Fibroblast of the aortic adventitia (primary cell): ENCODE measurements around the gene ADTRP. TPM values are rescaled to one million over a fixed set of nuclear protein-coding genes. Genes with fewer than 3 reads are reported as not detected.
A peak's percentile ranks its signal among the peaks of the same experiment; 100 is the strongest.

ENCODE experiments used
- DNase-seq: peaks from one replicate; pipeline ENCODE4 v3.0.0-alpha.2; 2010; ENCODE audit warnings: low read depth
- H3K4me3 ChIP-seq: 2 replicates; pipeline ENCODE4 v1.5.1; 2011; ENCODE audit warnings: low read depth, mild to moderate bottlenecking, control low read depth, low read length, moderate library complexity
- total RNA-seq: library from RNA; depleted of rRNA; stranded (reverse); fragments of >200 nt; gene quantifications from 2 replicates; pipeline ENCODE4 v1.2.3, GENCODE V29; 2012; ENCODE audit warnings: low replicate concordance
- TF ChIP-seq, protein P1 (sequence below): IDR thresholded peaks from 2 replicates; pipeline ENCODE4 v1.5.1; 2011; ENCODE audit warnings: mild to moderate bottlenecking, low read length, control low read depth, inconsistent platforms; ENCODE audit not compliant: insufficient read depth

The ADTRP gene
- total RNA-seq, 1 donor = 10.9 TPM

DNA sequence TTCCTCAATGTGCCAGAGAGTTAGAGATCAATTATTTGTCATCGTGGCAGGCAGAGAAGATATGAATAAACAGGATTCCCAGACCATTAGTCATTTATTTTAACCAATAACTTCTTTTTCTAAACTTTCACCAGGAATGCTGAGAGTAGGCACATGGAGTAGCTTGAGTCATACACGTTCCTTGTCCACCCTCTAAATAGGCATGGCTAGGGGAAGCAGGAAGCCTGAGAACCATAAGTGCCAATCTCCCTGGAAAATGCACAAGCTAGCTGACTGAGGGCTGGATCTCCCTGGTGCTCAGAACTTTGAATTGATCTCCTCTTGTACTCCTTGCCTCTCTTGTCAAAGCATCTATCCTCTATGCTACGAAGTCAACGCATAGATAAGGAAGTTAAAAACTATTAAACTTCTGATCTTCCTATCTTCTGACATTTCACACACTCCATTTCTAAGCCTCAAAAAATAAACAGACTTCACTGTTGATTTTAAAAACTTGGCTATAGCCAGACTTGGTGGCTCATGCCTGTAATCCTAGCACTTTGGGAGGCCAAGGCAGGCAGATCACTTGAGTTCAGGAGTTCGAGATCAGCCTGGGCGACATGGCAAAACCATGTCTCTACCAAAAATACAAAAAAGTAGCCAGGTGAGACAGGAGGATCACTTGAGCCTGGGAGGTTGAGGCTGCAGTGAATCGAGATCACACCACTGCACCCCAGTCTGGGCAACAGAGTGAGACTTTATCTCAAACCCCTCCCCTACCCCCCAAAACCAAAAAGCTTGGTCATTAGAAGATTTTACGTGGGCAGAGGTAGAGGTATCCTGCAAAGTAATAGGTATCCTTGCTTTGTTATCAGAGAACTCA lies 11.8 kb downstream of the ADTRP start:
- peak; percentile 98 for DNase-seq
- TF ChIP-seq, protein P1, sequence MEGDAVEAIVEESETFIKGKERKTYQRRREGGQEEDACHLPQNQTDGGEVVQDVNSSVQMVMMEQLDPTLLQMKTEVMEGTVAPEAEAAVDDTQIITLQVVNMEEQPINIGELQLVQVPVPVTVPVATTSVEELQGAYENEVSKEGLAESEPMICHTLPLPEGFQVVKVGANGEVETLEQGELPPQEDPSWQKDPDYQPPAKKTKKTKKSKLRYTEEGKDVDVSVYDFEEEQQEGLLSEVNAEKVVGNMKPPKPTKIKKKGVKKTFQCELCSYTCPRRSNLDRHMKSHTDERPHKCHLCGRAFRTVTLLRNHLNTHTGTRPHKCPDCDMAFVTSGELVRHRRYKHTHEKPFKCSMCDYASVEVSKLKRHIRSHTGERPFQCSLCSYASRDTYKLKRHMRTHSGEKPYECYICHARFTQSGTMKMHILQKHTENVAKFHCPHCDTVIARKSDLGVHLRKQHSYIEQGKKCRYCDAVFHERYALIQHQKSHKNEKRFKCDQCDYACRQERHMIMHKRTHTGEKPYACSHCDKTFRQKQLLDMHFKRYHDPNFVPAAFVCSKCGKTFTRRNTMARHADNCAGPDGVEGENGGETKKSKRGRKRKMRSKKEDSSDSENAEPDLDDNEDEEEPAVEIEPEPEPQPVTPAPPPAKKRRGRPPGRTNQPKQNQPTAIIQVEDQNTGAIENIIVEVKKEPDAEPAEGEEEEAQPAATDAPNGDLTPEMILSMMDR = no peak
- no peak overlapping the region for H3K4me3 ChIP-seq

DNA sequence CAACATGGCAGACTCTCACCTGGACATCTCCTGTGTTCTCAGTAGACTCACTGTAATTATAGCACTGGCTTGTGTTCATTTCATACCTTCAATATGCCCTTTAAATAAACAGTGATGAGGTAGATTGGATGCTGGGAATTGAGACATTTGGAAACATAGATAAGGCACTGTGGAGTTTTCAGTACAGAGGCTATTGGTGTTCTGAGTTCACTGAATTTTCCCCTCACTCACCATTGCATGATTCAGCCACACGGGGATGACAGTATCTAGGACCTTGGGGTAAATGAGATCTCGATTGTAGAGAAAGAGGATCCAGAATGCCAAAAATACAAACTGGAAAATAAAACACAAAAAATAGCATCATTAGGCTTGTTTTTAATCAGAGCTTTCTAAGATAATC lies 12.6 kb downstream of the ADTRP start:
- TF ChIP-seq, protein P1 = peak; percentile 46
- DNase-seq = peak; percentile 62
- no peak overlapping the region for H3K4me3 ChIP-seq

DNA sequence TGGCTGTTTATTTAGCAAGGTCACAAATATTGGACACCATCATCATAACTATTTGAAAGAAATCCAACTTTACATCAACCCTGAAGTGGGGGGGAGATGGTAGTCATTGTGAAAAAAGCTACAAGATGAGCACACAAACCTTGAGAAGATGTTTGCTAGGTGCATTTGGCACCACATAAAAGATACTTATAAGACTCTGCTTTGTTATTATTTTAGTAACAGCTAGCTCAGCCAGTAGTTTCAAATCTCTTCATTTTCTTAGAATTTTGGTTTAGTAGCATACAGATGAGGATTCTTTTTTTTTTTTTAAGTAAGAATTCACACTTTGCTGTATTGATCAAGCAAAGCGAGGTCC lies 14.4 kb downstream of the ADTRP start:
- no peak for DNase-seq
- H3K4me3 ChIP-seq = no peak overlapping the region
- TF ChIP-seq, protein P1 = no peak

DNA sequence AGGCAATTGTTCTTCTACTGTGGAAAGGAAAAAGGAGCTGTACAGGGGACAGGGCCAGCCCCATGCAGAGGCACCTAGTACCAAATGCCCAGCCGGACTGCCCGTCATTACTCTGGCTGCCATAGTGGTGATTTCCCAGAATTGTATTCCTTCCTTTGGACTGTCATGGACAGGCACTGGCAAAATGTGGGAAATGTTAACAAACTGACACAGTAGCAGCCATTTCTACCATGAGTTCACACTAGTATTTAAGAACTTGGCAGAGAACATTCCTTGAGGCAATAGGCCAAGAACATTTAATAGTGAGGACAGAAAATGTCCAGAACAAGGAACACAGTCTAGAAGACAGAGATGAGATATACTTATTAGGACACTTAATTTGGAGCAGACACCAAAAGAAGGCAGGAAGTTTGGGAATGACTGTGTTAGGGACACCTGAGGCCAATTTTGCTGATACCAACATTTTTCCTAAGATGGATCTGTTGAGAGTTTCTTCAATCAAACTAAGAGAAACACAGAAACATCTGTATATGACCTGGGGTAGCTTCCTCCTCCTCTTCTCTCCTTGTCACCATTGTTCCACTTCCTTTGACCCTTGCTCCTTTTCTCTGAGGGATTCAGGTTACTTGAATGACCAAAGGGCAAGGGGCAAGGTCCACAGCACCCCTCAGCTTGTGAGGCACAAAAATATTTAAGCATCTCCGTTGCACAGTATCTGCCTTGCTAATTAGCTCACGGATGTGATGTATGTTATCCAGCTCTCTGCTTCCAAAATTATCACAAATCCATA lies 14.9 kb downstream of the ADTRP start:
- H3K4me3 ChIP-seq = no peak overlapping the region
- TF ChIP-seq, protein P1 = no peak
- DNase-seq = peak; percentile 41

GRCh38 chr6:11762794-11763459 lies 15.7 kb downstream of the ADTRP start:
- TF ChIP-seq, protein P1 = no peak
- peak; percentile 52 for DNase-seq
- H3K4me3 ChIP-seq = no peak overlapping the region

DNA sequence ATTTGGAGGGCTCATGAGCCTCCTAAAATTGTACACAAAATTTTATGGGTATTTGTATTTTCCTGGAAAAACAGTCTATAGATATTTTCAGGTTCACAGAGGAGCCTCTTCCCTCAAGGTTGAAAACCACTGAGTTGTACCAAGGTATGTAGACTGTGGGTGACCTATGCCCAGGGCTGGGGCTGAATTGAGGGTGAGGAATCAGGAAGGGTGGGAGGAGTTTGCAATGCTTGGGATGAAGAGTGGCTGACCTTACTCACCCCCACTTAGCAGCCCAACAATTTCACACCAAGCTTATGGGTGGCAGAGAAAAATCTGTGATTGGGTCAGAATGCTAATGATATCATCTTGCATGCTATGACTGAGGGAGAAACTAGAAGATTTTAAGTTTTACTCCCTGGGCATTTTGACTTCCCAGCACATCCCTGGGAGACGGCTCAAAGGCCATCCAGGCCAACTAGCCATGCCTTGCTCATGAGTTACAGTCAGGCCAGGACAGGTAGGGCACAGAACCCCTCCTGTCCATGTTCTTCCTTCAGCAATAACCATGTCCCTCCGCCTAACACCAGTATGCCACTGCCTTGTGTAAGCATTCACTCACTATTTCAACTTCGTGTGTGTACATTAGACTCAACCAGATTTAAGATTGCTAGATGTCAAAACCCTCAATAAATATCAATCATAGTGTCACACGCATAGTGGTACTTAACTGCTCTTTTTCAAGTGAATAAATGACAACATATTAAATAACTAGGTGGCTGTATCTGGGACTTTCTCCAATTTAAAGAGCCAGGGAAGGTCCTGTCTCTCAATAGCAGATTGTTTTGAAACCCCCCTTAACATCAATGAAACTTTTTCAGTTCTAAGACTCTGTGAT lies 16.6 kb downstream of the ADTRP start:
- no peak overlapping the region for H3K4me3 ChIP-seq
- TF ChIP-seq, protein P1 = no peak
- no peak for DNase-seq
